ENCODE measurements around the gene NXN.

- no peak for TF ChIP-seq CTCF (IDR thresholded peaks at IDR 0.05; ENCODE audit: poor library complexity, severe bottlenecking)
- TF ChIP-seq EP300 (conservative IDR thresholded peaks at IDR 0.05; ENCODE audit: poor library complexity, severe bottlenecking) = no peak
Observed at GRCh38 chr17:1009229-1010085, 29.9 kb upstream of the NXN start.
